Common myeloid progenitor, CD34-positive (primary cell): ENCODE results near the gene TRIP13.

Experiments used
- CTCF ChIA-PET: fragments of 350-600 bp; sonication (Branson Sonifier 250); formaldehyde crosslinking; loops from one replicate; lab custom pipeline; 2021; ENCODE audit warnings: antibody characterized with exemption; lab: Charles Lee
- POLR2A ChIA-PET: fragments of 350-600 bp; sonication (Branson Sonifier 250); formaldehyde crosslinking; loops from one replicate; lab custom pipeline; 2021; ENCODE audit warnings: antibody characterized with exemption; lab: Charles Lee
- DNase-seq, 3 donors: peaks; one replicate each; pipeline versions ENCODE4 v3.0.0 to v3.0.0-alpha.2; 2013
- H3K27ac ChIP-seq, 2 experiments: 1 replicate in 1 of 2; 2 replicates in 1 of 2; pipeline ENCODE4 v1.7.0; 2013; ENCODE audit warnings: inconsistent platforms in 2 of 2, low read length in 2 of 2, mild to moderate bottlenecking in 2 of 2, low read depth in 1 of 2, moderate library complexity in 1 of 2; ENCODE audit not compliant: severe bottlenecking in 2 of 2, insufficient read depth in 1 of 2, poor library complexity in 1 of 2
- H3K27me3 ChIP-seq, 5 experiments: replicated peaks in 2 of 5; 1 replicate in 3 of 5; 2 replicates in 2 of 5; pipeline versions ENCODE4 v1.6.1 to v1.7.0; 2013; ENCODE audit warnings: low read length in 4 of 5, mild to moderate bottlenecking in 2 of 5, moderate library complexity in 2 of 5, inconsistent platforms in 1 of 5; ENCODE audit not compliant: insufficient read depth in 5 of 5, control insufficient read depth in 4 of 5
- H3K36me3 ChIP-seq, 4 experiments: 1 replicate in 2 of 4; 2 replicates in 2 of 4; pipeline versions ENCODE4 v1.6.1 to v1.7.0; 2013; ENCODE audit warnings: low read length in 3 of 4, control low read depth in 1 of 4, mild to moderate bottlenecking in 1 of 4; ENCODE audit not compliant: control insufficient read depth in 4 of 4, insufficient read depth in 4 of 4
- H3K4me1 ChIP-seq, 4 experiments: 1 replicate in 3 of 4; 2 replicates in 1 of 4; pipeline versions ENCODE4 v1.6.1 to v1.7.1; 2013; ENCODE audit warnings: low read length in 3 of 4, mild to moderate bottlenecking in 3 of 4, control low read depth in 1 of 4, inconsistent platforms in 1 of 4, moderate library complexity in 1 of 4; ENCODE audit not compliant: control insufficient read depth in 4 of 4, insufficient read depth in 4 of 4; ENCODE audit errors: control extremely low read depth in 1 of 4
- H3K4me3 ChIP-seq, 7 experiments: 1 replicate in 4 of 7; 2 replicates in 3 of 7; pipeline versions ENCODE4 v1.5.1 to v1.7.0; 2013; ENCODE audit warnings: mild to moderate bottlenecking in 7 of 7, low read length in 6 of 7, moderate library complexity in 6 of 7, inconsistent platforms in 2 of 7, low read depth in 2 of 7, control low read depth in 1 of 7; ENCODE audit not compliant: insufficient read depth in 4 of 7, control insufficient read depth in 1 of 7; ENCODE audit errors: extremely low read depth in 1 of 7
- H3K9me3 ChIP-seq, 5 experiments: 1 replicate in 4 of 5; 2 replicates in 1 of 5; pipeline versions ENCODE4 v1.6.1 to v1.7.1; 2013; ENCODE audit warnings: low read length in 4 of 5, mild to moderate bottlenecking in 2 of 5, inconsistent platforms in 1 of 5, low read depth in 1 of 5, moderate library complexity in 1 of 5; ENCODE audit not compliant: control insufficient read depth in 4 of 5, insufficient read depth in 2 of 5; ENCODE audit errors: control extremely low read depth in 1 of 5
- WGBS: methylation state at CpG from one replicate; pipeline ENCODE4 v1.1.5; 2013; ENCODE audit not compliant: insufficient coverage; 5-methylcytosine and 5-hydroxymethylcytosine counted together

Gene TRIP13

DNA sequence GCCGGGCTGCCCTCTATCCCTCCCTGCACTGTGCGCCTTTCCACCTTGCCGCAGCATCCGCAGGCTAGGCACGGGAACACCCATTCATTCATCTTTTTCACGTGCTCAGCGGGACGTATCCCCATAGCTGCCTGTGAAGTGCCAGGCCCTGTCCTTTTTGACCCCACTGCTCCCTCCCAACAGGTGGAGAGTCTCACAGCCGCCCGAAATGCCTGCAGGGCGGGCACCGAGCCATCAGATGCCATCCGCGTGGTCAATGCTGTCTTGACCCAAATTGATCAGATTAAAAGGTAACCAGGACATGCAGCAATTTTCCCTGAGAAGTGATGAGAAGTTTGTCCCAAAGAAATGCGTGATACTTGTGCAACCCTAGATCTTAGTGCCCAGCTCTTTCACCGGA lies 15.5 kb downstream of the TRIP13 start:
- Histone ChIP-seq H3K4me1 (no peaks in the 10 kb centered on the region), H3K4me3 (no peak overlapping the region), H3K27me3 (no peaks in the 10 kb centered on the region), H3K9me3 (no peaks in the 10 kb centered on the region), H3K36me3 (peaks cover 8 to 82% (median 26%) of the 10 kb centered on the region in 4 experiments), H3K27ac (no peak overlapping the region)
- no peak for DNase-seq
- WGBS: 99% methylated on average over 15 of the region's 16 CpGs
- CTCF ChIA-PET: interaction anchor here (0.5 to 8.4 kb wide), 3 partner anchors 16 to 335 kb away, joined by 3 to 117 read pairs (median 3); no protein-coding TSS in a partner anchor
- POLR2A ChIA-PET: no interaction called here

DNA sequence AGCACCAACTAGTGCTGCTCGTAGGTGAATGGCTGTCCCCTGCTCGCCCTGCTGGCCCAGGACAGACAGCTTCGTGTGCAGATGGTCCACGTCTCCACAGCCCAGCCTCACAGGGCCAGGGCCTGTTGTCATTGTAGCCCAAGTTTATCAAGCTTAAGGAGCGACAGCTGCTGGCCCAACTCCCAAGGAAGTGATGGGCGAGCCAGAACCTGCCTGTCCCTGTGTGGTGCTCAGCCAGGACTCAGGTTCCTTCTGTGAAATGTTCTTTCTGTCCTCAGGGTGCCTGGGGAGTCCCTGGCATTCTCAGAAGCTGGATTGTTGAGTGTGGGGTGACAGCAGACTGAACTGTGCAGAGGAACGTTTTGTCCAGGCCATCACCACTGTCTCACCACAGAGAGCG lies 16.4 kb downstream of the TRIP13 start:
- H3K27ac ChIP-seq: no peak overlapping the region
- ChIA-PET POLR2A (interaction anchor here (0.6 kb wide), 1 partner anchor 273 kb away, joined by 3 read pairs; no protein-coding TSS in a partner anchor), CTCF (interaction anchor here (1.1 kb wide), 1 partner anchor 10 kb away, joined by 3 read pairs; no protein-coding TSS in a partner anchor)
- H3K4me1 ChIP-seq: no peaks in the 10 kb centered on the region
- no peak overlapping the region for H3K4me3 ChIP-seq
- WGBS: 91% methylated on average over 4 of the region's 8 CpGs
- DNase-seq: no peak
- peaks cover 8 to 82% (median 27%) of the 10 kb centered on the region in 4 experiments for H3K36me3 ChIP-seq
- no peaks in the 10 kb centered on the region for H3K27me3 ChIP-seq
- H3K9me3 ChIP-seq: no peaks in the 10 kb centered on the region

DNA sequence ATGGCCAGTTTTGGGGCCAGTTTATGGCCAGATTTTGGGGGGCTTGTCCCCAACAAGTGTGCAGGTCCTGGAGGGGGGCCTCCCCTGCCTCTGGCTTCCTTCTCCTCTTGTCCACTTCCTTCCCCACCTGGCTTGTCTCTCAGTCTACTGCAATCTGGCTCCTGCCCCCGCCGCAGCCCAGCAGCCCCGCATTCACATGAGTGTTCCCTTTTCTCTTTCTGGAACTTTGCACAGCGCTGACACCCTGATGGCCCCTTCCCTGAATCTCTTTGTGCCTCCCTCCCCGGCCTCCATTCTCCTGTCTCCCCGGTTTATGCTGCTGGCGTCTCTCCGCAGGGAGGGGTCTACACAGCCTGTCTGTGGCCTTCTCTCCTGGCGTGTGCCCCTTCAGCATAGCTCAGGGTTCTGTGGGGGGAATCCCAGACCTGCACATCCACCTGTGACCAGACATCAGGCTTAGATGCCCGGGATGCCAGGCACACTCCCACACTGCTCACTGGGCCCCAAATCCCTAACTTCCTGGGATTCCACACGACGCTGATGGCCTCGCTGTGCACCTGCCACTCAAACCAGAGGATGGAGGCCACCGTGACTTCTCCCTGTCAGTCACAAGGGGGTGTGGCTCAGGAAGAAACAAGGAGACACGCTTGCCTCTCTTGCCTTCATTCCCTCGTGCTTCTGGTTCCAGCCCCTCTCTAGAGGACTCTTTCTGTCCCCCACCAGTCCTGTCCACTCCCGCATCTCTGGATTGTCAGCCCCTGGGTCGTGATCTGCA lies 17.5 kb downstream of the TRIP13 start:
- DNase-seq: no peak
- 97% methylated on average over 16 of the region's 18 CpGs for WGBS
- ChIA-PET POLR2A (no interaction called here), CTCF (interaction anchor here (0.8 to 1.1 kb wide), 4 partner anchors 9 to 240 kb away, joined by 3 read pairs; no protein-coding TSS in a partner anchor)
- Histone ChIP-seq H3K4me3 (no peak overlapping the region), H3K4me1 (no peaks in the 10 kb centered on the region), H3K9me3 (no peaks in the 10 kb centered on the region), H3K27me3 (no peaks in the 10 kb centered on the region), H3K36me3 (peaks cover 4 to 83% (median 28%) of the 10 kb centered on the region in 4 experiments), H3K27ac (no peak overlapping the region)

DNA sequence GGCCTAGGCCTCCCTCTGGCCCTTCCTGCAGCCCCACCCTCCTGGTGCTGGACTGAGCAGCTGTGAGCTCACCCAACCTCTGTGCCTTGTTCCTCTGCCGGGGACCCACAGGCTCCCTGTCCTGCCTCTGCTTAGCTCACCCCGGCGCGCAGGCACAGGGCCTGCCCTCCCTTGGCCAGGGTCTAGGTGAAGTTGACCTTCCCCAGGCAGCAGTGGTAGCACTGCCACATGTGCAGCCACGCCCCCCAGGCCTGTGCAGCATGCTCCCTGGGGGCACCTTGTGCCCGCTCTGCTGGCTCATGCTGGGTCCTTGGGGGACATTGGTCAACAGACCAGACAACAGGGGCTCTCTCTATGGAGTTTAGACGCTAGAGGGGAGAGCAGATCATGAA lies 18.1 kb downstream of the TRIP13 start:
- no peak overlapping the region for H3K4me3 ChIP-seq
- ChIA-PET POLR2A (no interaction called here), CTCF (interaction anchor here (0.8 to 1.0 kb wide), 3 partner anchors 10 to 240 kb away, joined by 3 read pairs; no protein-coding TSS in a partner anchor)
- no peak overlapping the region for H3K27ac ChIP-seq
- H3K4me1 ChIP-seq: no peaks in the 10 kb centered on the region
- WGBS: 96% methylated on average over 7 of the region's 7 CpGs
- no peaks in the 10 kb centered on the region for H3K9me3 ChIP-seq
- no peaks in the 10 kb centered on the region for H3K27me3 ChIP-seq
- DNase-seq: no peak
- H3K36me3 ChIP-seq: peaks cover 4 to 82% (median 29%) of the 10 kb centered on the region in 4 experiments

DNA sequence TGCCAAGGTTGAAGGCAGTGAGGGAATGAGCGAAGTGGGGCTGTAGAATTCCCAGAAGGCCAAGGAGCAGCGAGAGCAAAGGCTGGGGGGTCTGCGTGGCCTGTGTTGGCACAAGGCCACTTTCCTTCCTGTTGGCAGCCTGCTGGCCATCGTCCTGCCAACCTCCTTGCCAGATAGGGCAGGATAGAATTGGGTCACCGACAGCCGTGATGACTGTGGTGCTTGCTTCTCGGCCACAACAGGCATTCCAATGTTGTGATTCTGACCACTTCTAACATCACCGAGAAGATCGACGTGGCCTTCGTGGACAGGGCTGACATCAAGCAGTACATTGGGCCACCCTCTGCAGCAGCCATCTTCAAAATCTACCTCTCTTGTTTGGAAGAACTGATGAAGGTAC lies 18.9 kb downstream of the TRIP13 start:
- Histone ChIP-seq H3K4me1 (no peaks in the 10 kb centered on the region), H3K36me3 (peaks cover 4 to 82% (median 31%) of the 10 kb centered on the region in 4 experiments), H3K27ac (no peak overlapping the region), H3K9me3 (no peaks in the 10 kb centered on the region), H3K4me3 (no peak overlapping the region), H3K27me3 (no peaks in the 10 kb centered on the region)
- POLR2A ChIA-PET: no interaction called here
- no peak for DNase-seq
- 89% methylated on average over 10 of the region's 11 CpGs for WGBS
- CTCF ChIA-PET: interaction anchor here (1.9 kb wide), 1 partner anchor 10 kb away, joined by 5 read pairs; no protein-coding TSS in a partner anchor

DNA sequence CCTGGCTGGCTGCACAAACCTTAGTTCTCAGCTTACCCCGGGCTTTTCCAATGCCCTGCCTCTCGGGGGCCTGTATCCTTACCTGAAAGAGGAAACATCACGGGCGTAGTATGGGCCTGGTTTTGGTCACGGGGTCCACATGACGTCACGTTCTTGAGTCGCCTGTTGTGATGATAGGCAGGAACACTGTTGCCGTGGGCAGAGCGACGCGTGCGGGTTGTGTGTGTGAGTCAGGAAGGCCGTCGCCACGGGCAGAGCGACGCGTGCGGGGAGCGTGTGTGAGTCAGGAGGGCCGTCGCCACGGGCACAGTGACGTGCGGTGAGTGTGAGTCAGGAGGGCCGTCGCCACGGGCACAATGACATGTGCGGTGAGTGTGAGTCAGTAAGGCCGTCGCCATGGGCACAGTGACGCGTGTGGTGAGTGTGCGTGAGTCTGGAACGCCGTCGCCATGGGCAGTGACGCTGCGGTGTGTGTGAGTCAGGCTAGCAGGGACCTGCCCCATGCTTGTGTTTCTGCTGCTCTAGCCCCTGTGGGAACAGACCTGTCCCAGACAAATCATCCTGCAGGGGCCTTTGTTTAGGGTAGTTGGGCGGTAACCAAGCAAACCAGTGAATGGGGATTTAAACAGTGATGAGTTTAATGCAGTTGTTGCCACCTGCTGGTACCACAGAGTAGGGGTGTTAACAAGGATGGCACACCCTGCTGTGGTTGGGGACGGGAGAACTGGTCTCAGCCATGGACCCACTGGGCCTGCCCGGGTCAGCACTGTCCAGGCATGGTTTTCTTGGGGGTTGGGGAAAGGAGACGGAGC lies 19.8 kb downstream of the TRIP13 start:
- no peak overlapping the region for H3K27ac ChIP-seq
- no peak overlapping the region for H3K4me3 ChIP-seq
- no peaks in the 10 kb centered on the region for H3K27me3 ChIP-seq
- H3K4me1 ChIP-seq: no peaks in the 10 kb centered on the region
- ChIA-PET POLR2A (no interaction called here), CTCF (interaction anchor here (1.9 to 2.0 kb wide), 2 partner anchors 10 to 11 kb away, joined by 5 to 8 read pairs; no protein-coding TSS in a partner anchor)
- 97% methylated on average over 43 of the region's 44 CpGs for WGBS
- H3K36me3 ChIP-seq: peaks cover 4 to 82% (median 35%) of the 10 kb centered on the region in 4 experiments
- H3K9me3 ChIP-seq: no peaks in the 10 kb centered on the region
- DNase-seq: peak; percentile 24 to 69 (median 52)
